GM10847 (cell line): Measurements from ENCODE around the gene PLP1.

ENCODE experiments used
- POLR2A ChIP-seq: IDR thresholded peaks from 2 replicates; pipeline ENCODE4 v1.6.1; 2011; ENCODE audit not compliant: insufficient read length; ENCODE audit errors: extremely low read depth

The PLP1 gene

DNA sequence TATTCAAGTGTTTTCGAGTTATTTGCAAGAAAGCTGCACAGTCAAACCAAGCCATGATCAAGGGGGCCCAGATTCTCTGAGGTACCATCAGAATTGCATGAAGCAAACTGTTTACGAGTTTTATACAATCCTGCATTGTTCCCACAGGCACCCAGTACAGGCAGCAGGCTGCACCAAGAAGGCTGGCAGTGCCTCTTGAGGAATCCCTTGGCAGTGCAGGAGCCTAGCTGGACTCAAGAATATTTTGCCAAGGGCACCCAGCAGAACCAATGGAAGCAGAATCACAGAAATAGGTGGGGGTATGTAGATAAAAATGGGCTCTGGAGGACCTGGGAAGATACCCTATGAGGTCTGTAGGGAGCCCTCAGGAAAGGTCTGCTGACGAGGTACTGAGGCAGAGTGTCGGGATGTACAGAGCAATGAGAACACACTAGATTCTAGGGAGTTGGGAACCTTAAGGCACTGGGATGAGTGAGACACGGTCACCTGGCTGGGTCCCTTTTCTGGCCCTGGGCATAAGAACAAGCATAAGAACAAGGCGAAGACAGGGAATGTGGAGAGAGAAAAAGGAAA lies 2.5 kb upstream of the PLP1 start:
- no peak for TF ChIP-seq POLR2A

DNA sequence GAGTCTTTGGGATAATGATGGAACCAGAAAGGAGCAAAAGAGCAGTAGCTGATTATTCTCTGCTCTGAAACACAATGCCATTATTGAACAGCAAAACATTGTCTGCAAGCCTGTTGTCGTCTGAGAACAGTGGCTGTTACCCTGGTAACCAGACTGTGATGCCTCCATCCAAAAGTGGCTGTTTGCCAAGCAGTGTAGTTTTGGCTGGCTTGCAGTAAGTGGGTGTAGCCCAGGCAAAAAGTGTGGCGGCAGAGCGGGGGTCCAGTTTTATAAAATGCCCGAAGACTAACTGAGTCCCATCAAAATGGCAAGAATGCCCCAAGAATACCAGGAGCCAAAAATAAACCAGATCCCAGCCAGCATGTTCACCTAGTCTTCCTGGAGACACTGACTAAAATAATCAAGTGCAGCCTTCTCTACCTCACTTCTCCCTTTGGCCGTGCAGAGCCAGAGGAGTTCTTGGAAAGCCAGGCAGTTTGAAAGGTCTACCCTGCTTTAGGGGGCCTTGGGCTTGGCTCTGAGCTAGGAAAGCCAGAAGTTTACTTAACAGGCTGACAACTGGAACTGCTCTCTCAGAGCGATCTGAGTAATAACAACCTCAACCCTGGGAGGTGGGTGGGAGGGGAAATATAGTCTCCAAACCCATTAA lies 2.6 kb downstream of the PLP1 start:
- TF ChIP-seq POLR2A, result no peak

DNA sequence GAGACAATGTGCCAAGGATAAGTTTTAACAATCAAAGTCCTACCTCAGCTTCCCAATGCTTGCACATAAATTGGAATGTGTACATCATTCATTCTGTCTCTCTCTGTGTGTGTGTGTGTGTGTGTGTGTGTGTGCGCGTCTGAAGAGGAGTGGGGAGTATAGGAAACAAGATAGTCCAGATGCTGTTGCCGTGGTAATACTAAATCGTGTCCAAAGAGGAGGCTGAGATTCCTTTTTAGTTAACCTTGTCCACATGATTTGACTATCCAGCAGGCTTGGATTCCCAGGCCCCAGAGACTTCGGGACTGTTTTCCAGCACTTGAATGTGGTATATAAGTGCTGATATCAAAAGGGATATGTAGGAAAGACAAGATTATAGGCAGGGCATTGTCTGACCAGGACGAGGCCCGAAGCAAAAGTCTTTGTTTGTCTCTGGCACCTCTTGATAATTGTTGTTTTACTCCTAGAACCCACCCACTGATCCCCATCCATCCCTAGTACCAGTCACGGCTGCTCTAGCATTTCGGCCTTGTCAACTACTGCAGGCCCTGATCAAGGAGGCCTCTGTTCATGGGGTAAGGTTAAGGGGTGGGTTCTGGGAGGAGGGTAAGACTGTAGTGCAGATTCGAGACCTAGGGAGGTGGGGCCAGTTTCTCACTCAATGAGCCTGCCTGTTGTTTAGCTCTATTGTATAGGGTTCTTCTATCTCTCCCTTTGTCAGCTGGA lies 3.9 kb downstream of the PLP1 start:
- no peak for TF ChIP-seq POLR2A

DNA sequence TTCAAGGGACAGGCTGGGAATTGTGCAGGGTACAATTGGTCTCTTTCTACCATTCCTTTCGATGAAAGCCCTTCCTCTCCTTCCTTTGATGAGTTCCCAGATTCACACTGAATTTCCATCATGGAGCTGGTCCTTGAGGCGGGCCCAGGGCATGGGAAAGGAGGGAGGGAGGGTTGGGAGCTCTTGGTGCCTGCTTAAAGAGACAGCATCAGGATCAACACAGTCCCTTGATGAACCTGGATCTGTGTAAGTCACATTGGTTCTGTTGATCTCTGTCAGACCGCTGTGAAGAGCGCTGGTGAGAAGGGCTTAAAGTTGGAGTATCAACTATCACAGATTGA lies 4.4 kb downstream of the PLP1 start:
- no peak for TF ChIP-seq POLR2A

DNA sequence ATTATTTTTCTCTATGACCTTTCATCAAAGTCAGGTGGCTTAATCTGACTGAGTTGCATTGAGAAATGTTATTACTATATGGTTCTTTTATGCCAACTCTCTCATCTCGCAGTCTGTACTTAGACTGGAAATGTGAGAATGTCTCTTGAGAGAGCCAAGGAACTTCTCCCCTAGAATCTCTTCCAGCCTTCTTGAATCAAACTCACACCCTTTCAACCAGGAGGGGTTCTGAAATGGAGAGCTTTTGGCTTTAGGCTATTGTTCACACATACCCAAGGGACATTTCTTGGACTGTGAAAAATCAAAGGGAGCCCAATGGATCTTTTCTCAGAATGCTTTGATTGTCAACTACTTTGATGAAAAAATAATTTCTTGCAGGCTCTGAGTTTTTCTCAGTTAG lies 5.1 kb downstream of the PLP1 start:
- TF ChIP-seq POLR2A, result no peak

DNA sequence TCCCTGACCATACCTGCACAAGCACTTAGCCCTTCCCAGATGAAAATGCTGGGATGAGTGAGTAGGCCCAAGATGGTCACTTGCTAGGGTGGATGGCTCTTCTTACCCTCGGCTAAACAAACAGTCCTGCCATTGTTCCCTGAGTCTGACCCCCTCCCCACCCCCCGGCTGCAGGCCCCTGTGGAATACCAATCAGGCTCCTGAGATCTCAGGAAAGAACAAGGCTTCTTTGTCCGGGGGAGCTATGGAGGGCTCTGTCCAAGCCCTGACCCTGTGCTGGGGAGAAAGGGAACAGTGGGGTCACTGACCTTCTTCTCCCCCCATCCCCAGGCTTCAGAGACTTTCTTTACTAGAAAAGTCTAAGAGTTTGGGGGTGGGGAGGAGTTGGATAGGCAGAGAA lies 6.0 kb downstream of the PLP1 start:
- no peak for TF ChIP-seq POLR2A

DNA sequence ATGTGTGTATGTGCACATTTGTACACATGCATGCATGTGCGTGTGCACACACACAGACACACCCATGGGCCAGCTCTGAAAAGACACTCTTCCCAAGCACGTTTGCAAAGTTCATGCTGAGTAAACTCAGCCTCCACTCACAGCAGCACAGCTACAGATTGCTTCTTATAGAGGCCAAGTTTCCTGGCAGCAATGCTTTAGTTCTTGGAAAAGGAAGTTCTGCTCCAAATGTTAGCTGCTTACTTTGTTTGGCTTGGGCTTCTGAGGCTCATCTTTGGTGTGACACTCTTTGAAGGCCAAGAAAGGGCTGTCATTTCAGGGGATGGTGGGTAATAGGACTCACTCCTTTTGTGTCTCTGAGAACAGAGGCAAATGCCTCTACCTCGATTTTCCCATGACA lies 6.6 kb downstream of the PLP1 start:
- TF ChIP-seq POLR2A, result no peak

DNA sequence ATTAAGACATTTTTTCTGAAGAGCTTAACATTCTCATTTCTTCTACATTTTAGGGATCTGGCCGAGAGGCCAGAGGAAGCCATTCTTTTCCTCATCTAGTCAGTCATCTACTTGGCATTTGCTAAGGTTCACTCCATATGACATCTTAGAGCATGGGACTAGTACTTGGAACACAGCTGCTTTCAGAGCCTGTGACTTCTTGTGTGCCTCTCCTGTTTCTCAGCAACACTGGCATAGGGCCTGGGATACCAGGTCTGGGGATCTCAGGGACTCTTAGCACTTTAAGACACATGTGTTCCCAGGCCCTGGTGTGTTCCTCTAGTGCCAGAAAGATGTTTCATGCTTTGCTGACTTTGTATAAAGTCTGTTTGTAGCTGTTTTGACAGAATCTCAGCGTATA lies 7.3 kb downstream of the PLP1 start:
- no peak for TF ChIP-seq POLR2A

DNA sequence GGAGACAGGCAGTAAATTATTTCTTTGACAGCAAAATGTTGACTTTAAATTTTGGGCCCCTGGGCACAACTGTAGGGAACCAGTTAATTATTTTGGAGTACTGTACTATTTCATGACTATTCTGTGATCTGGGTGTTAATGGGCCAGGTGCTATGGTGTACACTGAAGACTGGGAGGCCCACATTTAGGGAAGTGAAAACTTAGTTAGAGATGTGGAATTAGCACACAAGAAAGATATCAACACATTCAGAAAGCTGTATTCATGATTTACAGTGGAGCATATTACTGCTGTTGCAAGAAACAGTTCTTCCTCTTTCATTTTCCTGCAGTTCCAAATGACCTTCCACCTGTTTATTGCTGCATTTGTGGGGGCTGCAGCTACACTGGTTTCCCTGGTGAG lies 12.4 kb downstream of the PLP1 start:
- TF ChIP-seq POLR2A, result no peak

DNA sequence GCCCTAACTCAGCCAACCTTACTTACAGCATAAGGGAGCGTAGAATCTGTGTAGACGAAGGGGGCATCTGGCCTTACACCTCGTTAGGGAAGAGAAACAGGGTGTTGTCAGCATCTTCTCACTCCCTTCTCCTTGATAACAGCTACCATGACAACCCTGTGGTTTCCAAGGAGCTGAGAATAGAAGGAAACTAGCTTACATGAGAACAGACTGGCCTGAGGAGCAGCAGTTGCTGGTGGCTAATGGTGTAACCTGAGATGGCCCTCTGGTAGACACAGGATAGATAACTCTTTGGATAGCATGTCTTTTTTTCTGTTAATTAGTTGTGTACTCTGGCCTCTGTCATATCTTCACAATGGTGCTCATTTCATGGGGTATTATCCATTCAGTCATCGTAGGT lies 14.6 kb downstream of the PLP1 start:
- TF ChIP-seq POLR2A, result no peak

DNA sequence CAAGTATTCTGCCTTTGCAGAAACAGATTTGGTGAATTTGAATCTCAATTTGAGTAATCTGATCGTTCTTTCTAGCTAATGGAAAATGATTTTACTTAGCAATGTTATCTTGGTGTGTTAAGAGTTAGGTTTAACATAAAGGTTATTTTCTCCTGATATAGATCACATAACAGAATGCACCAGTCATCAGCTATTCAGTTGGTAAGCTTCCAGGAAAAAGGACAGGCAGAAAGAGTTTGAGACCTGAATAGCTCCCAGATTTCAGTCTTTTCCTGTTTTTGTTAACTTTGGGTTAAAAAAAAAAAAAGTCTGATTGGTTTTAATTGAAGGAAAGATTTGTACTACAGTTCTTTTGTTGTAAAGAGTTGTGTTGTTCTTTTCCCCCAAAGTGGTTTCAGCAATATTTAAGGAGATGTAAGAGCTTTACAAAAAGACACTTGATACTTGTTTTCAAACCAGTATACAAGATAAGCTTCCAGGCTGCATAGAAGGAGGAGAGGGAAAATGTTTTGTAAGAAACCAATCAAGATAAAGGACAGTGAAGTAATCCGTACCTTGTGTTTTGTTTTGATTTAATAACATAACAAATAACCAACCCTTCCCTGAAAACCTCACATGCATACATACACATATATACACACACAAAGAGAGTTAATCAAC lies 15.3 kb downstream of the PLP1 start:
- TF ChIP-seq POLR2A, result no peak

DNA sequence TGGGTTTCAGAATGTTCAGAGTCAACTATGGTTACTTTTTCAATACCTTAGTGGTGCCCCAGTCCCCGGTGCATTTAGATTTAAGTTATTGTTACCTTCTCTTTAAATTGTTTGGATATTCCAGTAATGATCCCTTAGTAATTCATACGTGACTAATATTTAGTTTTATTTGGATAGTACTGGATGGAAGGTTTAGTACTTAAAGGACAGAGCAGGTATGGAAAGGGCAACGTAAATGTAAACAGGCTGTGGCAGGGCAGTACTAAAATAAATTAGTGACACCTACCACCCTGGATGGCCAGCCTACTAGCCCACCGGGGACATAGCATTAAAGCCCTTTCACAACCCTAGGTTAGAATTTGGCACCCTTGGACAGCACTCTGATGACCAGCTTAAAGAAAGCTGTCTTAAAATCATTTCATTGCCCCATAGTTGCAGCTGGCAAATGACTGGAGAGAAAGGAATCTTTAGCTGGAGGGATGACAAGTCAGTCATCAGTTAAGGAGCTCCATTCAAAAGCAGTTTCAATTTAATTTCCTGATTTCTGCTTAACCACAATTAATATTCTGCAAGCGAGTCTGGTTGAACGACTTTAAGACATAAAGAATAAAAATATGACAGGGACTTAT lies 16.4 kb downstream of the PLP1 start:
- TF ChIP-seq POLR2A, result no peak

DNA sequence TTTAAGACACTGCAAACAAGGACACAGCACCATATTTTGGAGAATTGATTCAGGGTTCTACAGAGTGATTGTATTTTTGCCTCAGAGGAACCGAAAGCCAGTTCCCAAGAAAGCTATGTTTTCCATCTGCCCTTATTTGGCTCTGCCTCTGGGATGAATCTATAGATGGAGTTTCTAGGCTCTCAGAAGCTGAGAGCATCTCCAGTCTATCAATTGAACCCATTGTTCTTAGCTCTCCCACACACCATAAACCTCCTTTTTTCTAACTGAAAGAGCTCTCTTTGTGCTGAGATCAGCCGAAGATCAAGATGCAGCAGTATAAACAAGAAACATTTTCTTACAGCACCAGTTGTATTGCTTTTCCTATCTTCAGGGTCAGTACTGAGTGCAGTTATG lies 16.9 kb downstream of the PLP1 start:
- TF ChIP-seq POLR2A, result no peak

DNA sequence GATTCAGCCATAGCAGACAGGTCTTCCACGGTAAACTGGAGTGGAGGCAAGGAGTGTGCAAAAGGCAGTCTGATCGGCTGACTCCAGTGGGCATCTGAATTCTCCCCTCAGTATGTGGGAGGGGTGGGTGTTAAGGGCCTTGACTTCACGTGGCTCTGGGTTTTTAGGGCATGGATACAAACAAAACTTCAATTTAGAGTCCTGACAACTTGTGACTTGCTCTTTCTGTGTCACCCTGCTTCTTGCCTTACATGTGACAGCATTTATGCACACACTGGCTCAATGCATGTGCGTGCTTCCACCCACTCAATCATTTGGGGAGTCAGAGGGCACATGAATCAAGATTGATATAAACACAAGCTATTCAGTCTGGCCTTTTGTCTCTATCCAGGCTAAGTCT lies 17.5 kb downstream of the PLP1 start:
- no peak for TF ChIP-seq POLR2A

DNA sequence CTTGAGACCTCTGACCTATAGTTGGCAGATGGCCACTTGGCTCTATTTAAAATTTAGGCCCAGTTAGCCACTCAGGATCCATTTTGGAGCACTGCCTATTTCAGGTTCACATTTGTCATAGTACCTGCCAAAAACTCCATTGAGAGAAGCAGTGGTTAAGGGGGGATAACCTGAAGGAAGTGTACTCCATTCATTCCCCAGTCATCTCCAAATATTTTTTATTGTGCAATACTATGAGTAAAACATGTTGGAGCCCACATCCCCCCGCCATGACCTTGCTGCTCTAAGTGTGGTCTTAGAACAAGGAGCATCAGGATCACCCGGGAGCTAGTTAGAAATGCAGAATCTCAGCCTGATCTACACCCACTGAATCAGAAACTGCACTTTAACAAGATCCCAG lies 21.1 kb downstream of the PLP1 start:
- no peak for TF ChIP-seq POLR2A

DNA sequence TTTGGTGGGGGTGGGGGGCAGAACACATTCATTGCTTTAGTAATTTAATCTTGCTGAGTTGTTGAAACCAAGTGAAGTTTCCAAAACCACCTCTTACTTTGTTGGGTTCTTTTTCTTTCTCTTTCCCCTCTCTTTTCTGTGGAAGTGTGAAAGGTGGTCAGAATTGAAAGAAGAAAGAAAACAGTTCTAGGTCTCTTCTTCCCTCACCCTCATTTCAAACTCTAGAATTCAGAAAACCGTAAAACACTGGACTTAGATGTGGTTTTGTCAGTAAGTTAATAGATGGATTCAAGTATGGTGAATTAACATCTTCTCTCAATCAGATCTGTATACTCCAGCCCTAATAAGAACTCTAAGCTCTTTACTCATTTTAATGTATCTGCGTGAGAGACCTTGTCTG lies 23.7 kb downstream of the PLP1 start:
- no peak for TF ChIP-seq POLR2A

DNA sequence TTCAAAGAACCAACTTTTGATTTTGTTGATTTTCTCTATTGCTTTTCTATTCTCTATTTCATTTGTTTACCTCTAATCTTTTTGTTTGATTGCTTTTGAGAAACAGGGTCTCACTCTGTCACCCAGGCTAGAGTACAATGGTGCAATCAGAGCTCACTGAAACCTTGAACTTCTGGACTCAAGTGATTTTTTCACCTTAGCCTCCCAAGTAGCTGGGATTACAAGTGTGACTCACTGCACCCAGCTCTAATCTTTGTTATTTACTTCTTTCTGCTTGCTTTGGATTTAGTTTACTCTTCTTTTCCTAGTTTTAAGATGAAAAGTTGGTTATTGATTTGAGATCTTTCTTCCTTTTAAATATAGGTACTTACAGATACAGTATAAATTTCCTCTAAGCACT lies 29.2 kb downstream of the PLP1 start:
- no peak for TF ChIP-seq POLR2A
